GM19324 (cell line): ENCODE results near the gene EDEM2.
A peak's percentile ranks its signal among the peaks of the same experiment; 100 is the strongest.
"Not testable (repeated sequence)": the region's sequence is repeated elsewhere in the genome, so short reads cannot be mapped to it uniquely, and the experiment has no call there.

Experiments
- ATAC-seq: cut with Tn5 transposase; IDR thresholded peaks from one replicate; pipeline ENCODE4 v1.9.1; 2021; ENCODE audit warnings: mild to moderate bottlenecking, moderate library complexity; ENCODE audit not compliant: unreplicated experiment, low FRiP score

The EDEM2 gene

GRCh38 chr20:35171753-35172433 lies 24.8 kb upstream of the EDEM2 start, which contains the start of gene PROCR:
Gene PROCR, plus strand, starts transcription at chr20:35172072. Its CDS starts 83 bp downstream, at chr20:35172155.
- no peak for ATAC-seq

DNA sequence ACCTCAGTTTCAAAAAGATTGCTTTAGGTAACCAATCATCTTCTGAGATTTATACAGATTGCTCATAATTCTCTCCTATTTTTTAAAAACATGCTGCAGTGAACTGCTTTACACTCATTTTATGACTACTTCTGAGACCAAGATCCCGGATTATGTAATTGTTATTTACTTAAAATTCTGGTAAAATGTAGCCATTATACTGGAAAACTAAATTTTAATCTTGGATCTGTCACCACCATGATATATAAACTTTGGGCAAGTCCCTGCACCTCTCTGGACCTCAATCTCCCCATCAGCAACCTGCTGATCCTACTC lies 24.3 kb upstream of the EDEM2 start:
- no peak for ATAC-seq

GRCh38 chr20:35168701-35169409 lies 21.7 kb upstream of the EDEM2 start:
- not testable (repeated sequence) for ATAC-seq

DNA sequence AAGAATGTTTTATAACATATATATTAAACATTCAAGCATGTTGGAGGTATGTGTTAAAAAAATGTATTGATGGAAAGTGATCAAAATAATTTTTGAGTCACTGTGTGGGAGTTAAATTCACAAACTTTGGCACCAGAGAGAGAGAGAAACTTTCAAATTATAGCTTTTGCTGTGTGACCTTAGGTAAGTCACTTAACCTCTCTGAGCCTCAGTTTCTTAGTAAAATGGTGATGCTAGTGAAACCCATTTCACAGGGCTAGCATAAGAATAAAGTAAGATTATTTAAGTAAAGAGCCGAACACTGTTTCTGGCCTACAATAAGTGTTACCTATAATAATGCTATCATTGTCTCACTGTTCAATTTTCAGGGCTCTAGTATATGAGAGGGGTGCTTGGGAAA lies 20.7 kb upstream of the EDEM2 start:
- no peak for ATAC-seq

DNA sequence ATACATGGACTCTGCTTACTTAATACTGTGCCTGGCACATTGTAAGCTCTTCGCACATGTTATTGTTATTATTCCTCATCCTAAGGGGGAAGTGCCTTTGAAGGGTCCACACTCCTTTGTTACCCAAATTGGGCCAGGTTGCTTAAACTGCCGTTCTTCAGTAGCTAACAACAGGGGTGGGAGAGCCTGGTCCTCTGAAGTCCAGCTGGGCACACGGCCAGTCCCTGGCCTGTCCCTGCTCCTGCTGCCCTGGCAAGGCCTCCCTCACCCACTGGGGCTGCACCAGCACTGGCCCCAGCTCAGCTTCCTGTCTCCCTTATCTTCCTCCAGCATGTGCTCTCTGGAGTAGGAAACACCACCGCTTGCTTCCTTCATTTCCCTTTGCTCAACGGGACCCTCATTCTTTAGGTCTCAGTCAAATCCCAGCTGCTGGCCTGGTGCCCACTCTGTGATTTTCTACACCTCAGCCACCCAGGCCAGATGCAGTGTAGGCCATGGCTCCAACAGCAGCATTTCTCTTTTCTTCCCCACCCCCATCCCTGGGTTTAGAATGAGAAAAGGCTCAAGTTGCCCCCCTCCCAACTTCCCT lies 19.2 kb upstream of the EDEM2 start:
- no peak for ATAC-seq

DNA sequence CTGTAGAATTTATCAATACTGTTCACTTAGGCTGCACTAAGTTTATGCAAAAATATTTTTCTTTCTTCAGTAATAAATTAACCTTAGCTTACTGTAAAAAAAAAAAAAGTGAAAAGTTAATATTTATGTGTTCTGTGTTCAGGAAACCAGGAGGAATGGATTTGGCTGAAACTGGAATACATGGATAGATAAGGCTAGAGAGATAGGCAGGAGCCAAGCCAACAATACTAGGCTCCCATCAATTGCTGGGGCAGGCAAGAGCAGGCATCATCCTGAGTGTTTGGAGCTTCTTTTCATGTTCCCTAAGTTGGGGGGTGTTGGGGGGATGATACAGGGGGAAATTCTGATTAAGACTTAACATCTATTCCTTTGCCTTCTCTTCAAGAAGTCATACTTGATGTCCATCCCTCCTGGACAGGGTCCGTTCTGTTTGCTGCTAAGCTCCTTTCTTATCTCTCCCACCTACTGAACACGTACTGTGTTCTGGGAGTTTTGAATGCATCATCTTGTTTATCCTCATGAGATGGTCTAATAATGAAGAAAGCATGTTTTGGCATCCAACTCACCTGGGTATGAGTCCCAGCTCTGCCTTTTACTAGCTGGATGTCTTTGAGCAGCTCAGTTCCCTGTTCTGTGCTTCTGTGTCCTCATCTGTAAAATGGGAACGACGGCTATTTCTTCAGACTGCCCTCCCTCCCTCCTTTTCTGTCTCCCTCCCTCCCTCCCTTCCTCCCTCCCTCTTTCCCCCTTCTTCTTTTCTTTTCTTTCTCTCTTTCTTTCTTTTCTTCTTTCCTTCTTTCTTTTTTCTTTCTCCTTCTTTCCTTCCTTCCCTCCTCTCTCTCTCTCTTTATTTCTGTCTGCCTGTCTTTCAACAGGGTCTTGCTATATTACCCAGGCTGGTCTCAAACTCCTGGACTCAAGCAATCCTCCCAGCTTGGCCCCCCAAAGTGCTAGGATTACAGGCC lies 18.4 kb upstream of the EDEM2 start:
- no peak for ATAC-seq

DNA sequence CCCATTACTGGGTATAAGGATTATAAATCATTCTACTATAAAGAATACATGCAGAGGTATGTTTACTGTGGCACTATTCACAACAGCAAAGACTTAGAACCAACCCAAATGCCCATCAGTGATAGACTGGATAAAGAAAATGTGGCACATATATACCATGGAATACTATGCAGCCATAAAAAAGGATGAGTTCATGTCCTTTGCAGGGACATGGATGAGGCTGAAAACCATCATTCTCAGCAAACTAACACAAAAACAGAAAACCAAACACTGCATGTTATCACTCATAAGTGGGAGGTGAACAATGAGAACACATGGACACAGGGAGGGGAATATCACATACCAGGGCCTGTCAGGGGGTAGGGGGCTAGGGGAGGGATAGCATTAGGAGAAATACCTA lies 17.4 kb upstream of the EDEM2 start:
- not testable (repeated sequence) for ATAC-seq

GRCh38 chr20:35160341-35160740 lies 13.2 kb upstream of the EDEM2 start:
- ATAC-seq: not testable (repeated sequence)

DNA sequence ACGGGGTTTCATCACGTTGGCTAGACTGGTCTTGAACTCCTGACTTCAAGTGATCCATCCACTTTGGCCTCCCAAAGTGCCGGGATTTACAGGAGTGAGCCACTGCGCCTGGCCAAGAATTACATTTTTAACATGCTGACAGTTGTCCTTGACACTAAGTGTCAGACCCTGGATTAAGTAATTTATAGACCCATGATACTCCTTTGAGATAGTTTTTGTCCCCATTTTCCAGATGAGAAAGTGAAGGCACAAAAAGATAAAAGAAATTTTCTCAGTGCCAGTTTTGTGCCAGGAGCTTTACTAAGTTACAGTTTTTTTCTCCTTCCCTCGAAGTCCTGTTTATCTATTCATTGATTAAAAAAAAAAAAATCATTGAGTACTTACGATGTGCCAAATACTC lies 9.8 kb upstream of the EDEM2 start:
- ATAC-seq: no peak

GRCh38 chr20:35155936-35156335 lies 8.8 kb upstream of the EDEM2 start:
- ATAC-seq: no peak

DNA sequence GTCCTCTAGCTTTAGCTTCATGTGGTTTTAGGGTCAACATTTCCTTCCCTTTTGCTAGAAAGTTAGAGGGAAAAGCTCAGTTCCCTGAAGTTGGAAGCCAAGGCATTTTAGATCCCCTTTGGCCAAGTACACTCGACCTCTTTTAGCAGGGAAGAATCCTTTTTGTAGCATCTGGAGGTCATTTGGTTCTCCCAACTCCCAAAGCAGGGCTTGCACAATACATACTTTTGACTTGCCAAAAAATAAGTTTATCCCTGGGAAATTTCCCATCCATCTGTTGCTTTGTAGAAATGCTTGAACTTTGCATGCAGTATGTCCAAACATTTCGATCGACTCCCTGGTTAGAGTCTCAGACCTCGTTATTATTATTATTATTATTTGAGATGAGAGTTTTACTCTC lies 4.6 kb upstream of the EDEM2 start:
- no peak for ATAC-seq

DNA sequence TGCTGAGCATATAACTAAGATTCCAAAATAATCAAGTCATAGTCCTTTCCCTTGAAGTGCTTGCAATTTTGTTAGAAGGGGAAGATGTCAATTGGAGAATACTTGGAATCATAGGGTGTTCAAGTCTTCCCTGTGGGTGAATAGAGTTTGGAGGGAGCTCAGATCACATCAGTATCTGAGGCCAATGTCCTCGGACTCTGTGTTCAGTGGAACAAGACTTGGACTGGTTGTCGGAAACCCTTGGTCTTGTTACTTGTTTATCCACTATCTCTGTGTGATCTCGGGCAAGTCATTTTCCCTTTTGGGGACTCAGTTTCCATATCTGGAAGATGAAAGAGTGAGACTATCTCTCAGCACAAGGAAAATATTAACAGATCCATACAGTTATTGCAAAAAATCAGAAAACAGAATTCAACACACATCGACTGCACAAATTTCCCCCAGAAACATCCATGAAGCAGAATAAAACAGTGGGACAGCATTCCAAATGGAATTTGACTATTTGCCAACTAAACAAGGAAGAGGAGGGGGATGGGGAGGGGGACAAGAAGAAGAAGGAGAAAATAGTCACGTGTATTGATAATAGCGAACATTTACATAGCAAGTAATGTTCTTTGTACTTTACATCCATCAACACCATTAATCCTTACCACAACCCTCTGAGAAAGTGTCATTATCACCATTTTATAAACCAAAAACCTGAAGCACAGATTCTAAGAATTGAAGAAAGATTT lies 3.9 kb upstream of the EDEM2 start:
- ATAC-seq: no peak

DNA sequence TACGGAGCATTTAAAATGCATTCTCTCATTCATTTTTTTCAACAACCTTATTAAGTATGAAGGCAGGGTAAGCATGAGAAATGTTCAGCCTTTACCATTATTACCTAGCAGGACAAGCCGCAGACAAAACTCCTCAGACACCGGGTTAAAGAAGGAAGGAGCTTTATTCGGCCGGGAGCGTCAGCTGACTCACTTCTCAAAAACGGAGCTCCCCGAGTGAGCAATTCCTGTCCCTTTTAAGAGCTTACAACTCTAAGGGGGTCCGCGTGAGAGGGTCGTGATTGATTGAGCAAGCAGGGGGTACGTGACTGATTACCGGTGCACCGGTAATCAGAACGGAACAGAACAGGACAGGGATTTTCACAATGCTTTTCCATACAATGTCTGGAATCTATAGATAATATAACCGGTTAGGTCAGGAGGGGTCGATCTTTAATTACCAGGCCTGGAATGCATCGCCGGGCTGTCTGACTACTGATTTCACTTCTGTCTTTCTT lies 487 bp upstream of the EDEM2 start:
- peak; percentile 21 for ATAC-seq

GRCh38 chr20:35146299-35146919 lies 727 bp downstream of the EDEM2 start:
- ATAC-seq: peak; percentile 3

- ATAC-seq: no peak
These were observed 2.0 kb downstream of the EDEM2 start for GRCh38 chr20:35145141-35145564.

- ATAC-seq: no peak
These were observed 2.4 kb downstream of the EDEM2 start for GRCh38 chr20:35144694-35145093.

- ATAC-seq: no peak
These were observed 11.1 kb downstream of the EDEM2 start for GRCh38 chr20:35135867-35136586.

DNA sequence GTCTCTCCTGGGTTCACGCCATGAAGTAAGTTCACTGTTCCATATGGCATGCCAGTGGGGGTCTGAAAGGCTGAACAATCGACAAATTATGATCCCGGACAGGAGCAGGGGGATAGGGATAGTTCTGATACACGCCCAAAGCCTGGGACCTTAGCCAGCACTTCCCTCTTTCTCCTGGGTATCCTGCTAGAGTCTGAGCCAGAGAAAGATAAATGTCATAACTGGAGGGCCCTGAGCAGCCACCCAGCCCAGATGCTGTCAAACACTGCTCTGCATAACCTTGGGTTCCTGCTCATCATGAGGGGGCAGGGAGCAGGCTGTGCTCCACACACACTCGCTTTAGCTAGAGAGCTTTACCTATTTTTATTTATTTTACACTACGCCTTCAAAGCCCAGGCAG lies 12.3 kb downstream of the EDEM2 start:
- ATAC-seq: no peak

- ATAC-seq: no peak
These were observed 12.7 kb downstream of the EDEM2 start for GRCh38 chr20:35134472-35134871.
